ENCODE data around the gene CA5A. TPM values are rescaled to one million over a fixed set of nuclear protein-coding genes. Genes with fewer than 3 reads are reported as not detected.

Gene CA5A
- not detected in 2 replicates for total RNA-seq (ENCODE audit: low replicate concordance)

GRCh38 chr16:87936375-87937230 is at the start of gene CA5A:
Gene CA5A, minus strand, starts transcription at chr16:87936529. Its CDS starts 79 bp downstream, at chr16:87936450.

GRCh38 chr16:87950765-87951551 is 14.6 kb upstream of the CA5A start, which contains the start of gene BANP:
Gene BANP, plus strand, starts transcription at chr16:87951434. Its CDS starts 23,682 bp downstream, at chr16:87975116.

GRCh38 chr16:87869061-87869878 is 67.1 kb downstream of the CA5A start, which contains the start of gene SLC7A5:
Gene SLC7A5, minus strand, starts transcription at chr16:87869507. Its CDS starts 85 bp downstream, at chr16:87869422.

Other genes with a start within 250 kb of the CA5A start
- 18.3 and 24.8 TPM in 2 replicates for gene KLHDC4, start 170.5 kb downstream of the CA5A start, total RNA-seq (ENCODE audit: low replicate concordance)
- 3.3 and 23.2 TPM in 2 replicates for gene SLC7A5, start 67.0 kb downstream of the CA5A start, total RNA-seq (ENCODE audit: low replicate concordance)
- 18.3 and 49.7 TPM in 2 replicates for gene BANP, start 14.9 kb upstream of the CA5A start, total RNA-seq (ENCODE audit: low replicate concordance)

All from smooth muscle cell of the coronary artery (primary cell).